LoVo (cell line): ENCODE measurements around the gene ZNF212.

Source experiments
- DNase-seq: peaks from one replicate; pipeline ENCODE4 v3.0.0-alpha.2; 2016; ENCODE audit warnings: low spot score

ZNF212 gene

GRCh38 chr7:149239345-149240143, at the start of gene ZNF212:
Gene ZNF212 (plus strand): TSS chr7:149239651. CDS start chr7:149239779, 128 bp downstream.
- DNase-seq = peak; percentile 97

GRCh38 chr7:149191851-149192250, 47.6 kb upstream of the ZNF212 start:
- peak; percentile 30 for DNase-seq

DNA sequence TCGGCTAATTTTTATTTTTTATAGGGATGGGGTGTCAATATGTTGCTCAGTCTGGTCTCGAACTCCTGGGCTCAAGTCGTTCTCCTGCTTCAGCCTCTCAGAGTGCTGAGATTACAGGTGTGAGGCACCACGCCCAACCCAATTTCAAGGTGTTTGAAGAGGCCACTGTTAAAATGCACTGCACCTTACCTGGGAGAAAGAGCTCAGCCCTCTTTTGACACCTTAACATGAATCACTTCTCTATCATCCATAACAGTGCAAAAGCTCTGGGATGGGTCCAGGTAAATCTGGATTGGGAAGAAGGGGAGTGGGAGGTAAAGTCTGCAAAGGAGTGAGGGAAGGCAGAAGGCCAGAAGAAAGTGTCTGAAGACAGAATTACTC, 44.7 kb upstream of the ZNF212 start:
- DNase-seq = no peak

DNA sequence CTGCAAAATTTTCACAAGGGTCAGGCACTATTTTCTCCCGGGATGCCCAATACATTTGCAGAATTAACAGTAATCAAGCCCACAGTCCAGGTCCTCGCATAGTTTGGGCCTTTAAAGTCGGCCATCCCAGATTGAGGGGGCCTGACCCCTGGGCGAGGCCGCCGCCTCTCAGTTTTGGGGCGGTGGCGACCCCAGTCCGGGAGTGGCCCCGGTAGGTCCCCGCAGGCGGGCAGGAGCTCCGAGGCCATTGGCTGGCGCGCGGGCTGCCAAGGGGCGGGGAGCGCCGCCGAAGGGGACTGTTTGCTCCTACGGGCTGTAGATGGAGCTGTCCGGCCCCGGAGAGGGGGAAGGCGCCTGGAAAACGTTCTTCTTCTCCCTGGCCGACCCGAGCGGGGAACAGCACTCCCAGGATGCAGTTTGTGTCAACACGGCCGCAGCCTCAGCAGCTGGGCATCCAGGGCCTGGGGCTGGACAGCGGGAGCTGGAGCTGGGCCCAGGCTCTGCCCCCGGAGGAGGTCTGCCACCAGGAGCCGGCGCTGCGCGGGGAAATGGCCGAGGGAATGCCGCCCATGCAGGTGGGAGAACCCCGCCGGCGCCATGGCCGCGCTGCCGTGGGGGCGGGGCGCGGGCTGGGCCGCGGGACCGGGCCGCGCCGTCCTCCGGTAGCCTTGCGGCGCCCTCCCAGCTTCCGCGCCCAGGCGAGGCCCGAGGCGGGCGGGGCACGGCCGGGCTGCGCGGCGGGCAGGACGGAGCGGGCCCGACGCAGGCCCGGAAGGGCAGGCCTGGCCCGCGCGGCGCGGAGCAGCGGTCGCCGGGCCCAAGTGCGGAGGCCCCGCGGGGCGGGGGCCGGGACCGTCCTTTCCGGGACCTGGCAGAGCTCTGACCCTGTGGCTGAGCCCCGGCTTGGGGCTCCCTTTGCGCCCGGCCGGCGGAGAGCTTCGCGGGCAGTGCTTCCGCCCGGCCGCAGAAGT, 44.0 kb upstream of the ZNF212 start, which contains the start of gene ZNF282:
TSS of gene ZNF282 (plus strand) at position 367 of the 971 bp plus-strand sequence. CDS start at position 411, 44 bp downstream.
- peak; percentile 95 for DNase-seq

DNA sequence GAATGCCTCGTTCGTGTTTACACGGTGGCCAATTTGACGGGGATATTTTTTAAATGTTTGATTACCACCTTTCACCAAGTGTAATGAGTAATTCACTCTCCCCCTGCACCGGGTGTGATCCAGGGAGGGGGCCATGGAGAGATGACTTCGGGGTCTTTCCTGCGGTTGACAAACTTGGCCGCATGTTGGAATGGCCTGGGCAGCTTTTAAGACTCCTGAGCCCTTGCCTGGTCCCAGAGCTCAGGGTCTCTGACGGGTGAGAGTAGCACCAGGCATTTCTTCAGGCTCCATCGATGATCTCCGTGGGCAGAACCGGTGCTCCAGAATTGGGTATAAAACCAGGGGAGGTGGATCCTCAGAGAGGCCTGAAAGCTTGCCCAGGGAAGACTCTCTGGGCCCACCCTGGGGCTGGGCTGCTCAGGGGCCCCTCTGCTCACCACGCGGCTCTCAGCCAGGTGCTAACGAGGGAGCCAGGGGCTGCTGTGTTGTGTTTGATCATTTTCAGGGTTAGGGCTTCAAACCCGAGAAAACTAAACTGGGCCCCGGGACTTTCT, 43.2 kb upstream of the ZNF212 start:
- no peak for DNase-seq

DNA sequence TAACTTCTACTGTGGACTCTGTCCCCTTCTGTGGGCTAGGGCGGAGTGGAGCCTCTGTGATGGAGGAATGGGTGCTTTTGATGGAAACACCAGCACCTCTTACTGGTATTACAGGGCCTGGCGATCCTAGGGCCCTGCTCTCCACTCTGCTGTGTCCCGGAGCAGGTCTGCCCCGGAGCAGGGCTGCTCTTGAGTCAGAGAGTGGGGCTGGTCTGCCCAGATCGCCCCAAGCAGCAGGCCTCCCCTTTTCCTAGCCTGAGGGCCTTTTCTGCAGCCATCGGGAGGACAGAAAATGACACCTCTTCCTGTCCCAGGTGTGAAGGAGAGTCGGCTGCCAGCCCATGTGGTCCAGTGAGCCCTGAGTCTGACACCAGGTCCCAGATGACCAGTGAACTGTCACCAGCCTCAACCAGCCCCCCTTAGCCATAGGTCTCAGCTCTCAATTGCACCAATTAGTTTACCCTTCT, 42.7 kb upstream of the ZNF212 start:
- DNase-seq = peak; percentile 21

DNA sequence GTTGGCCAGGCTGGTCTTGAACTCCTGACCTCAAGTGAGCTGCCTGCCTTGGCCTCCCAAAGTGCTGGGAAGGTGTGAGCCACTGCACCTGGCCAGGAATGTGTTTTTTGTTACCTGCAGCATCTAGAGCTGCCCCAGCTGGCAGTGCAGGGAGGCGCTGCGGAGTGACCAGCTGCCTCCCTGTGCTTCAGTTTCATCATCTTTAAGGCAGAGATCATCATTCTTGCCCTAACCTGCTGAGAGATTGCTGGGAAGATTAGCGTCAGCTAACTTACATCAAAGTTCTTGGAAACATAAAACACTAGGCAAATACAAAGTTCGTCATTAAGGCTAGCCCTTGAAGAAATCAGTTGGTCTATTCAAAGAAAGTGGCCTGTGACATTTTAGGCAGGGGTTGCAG, 41.8 kb upstream of the ZNF212 start:
- DNase-seq = no peak

GRCh38 chr7:149198161-149198816, 41.2 kb upstream of the ZNF212 start:
- no peak for DNase-seq

GRCh38 chr7:149199234-149199995, 40.0 kb upstream of the ZNF212 start:
- no peak for DNase-seq

DNA sequence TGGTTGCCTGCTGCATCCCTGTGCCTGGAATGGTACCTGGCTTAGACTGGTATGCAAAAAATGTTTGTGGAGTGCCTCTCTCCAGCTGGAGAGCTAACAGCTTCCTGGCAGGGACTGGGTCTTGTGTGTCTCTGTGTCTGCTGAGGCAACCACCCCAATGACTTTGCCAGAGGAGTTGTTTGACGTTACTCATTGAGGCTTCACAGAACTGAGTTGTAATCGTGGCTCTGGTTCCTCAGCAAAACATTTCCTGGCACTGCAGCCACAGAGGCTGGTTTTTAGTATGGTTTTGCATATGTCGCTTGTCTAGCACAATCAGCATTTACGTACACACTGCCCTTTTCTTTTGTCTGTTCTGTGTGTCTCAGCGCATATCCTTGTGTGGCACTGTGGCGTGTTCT, 36.6 kb upstream of the ZNF212 start:
- DNase-seq = no peak

DNA sequence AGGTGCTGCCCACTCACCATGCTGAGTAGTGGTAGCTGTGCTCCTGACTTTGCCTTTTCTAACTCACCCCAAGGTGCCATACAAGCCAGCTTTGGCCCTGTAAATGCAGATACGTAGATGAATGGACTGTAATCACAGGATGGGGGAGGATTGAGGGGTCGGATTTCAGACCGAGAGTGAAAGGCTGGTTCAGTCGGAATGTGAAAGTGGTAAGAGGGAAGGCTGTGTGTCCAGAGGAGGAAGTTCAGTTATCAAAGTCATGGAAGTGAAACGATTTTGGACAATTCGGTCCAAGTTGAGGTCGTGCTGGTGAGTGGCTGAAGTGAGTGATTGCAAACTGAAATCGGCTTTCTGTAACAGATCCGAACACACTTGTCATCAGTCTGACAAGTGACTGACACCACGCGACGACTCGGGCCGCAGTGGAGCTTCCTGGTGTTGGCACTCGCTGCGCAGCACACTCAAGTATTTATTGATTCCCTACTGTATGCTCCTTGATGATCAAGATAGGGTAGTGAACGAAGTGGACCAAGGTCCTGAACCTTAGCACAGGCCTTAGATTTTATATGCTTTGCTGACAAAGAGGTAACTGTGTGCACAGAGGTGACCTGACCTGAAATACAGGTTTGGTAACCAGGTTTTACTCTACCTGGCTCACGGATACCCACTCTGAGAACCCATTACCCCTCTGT, 33.6 kb upstream of the ZNF212 start:
- no peak for DNase-seq

- DNase-seq = no peak
Measured at GRCh38 chr7:149207324-149208035, 32.0 kb upstream of the ZNF212 start.

DNA sequence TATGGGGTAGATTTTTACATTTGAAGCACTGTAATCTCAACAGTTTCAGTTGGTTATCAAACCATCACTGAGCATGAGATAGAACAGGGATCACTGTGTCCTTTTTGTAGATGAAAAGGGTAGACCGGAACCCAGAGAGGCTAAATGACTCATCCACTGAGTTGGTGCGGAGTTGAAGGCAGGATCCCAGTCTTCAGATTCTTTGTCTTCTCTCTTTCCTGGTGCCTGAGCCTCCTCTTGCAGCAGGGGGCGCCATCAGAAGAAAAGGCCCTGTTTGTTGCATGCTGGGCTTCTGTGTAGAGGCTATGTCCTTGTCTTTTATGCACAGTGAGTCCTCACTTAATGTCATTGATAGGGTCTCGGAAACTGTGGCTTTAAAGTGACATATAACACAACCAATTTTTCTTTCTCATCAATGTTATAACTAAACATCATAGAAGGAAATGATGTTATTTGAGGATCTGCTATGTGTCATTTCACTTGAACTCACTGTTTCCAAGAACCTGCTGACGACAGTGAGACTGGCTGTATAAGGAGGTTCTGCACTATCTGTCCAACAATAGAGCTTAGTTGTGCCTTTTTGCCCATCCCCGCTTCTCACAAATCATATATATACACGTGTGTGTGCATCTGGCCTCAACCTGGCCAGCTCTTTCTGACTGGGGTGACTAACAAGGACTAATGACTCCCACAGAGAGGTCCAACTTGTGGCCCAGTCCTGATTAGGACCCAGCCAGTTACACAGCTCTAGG, 29.8 kb upstream of the ZNF212 start:
- DNase-seq = no peak

DNA sequence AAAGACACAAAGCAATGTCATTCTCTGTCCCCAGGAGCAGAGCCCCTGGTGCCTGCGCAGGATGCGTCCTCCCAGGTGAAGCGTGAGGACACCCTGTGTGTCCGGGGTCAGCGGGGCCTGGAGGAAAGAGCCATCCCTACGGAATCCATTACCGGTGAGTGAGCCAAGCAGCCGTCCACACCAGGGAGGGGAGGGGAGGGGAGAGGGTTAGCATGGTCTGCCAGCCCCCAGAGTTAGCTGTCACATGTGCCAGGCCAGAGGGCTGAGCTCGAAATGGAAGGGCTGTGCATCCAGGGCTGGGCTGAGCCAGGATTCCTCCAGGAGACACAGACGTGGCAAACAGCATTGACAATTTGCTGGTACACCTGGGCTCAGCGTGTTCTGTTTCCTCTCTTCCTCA, 28.9 kb upstream of the ZNF212 start:
- no peak for DNase-seq

GRCh38 chr7:149214020-149214720, 25.3 kb upstream of the ZNF212 start:
- DNase-seq = no peak

DNA sequence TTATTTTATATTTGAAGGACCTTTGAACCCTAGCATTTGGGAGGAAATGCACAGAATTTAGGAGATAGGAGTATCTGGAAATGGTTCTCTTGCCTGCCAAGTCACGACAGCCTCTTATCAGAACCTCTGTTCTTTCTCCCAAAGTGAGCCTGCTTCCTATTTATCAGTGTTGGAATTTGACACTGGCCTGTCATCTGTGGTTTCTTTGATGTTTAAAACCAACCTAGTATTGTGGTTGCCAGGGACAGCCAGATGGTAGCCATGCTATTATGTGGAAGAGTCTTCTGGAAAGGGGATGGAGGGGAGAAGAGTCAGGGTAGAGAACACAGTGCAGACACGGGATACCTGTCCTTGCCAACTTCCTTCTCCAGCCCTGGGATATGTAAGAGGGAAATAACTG, 23.0 kb upstream of the ZNF212 start:
- DNase-seq = no peak

GRCh38 chr7:149217570-149217969, 21.9 kb upstream of the ZNF212 start:
- DNase-seq = no peak
